ENCODE measurements around the gene GPR75. TPM values are rescaled to one million over a fixed set of nuclear protein-coding genes. Genes with fewer than 3 reads are reported as not detected.

The GPR75 gene
- total RNA-seq, 1 donor from 2014 or later = 2.8 TPM

Other genes starting within 250 kb of the GPR75 start
- 4.8 and 10.8 TPM in 2 replicates for gene CHAC2, start 92.2 kb downstream of the GPR75 start, total RNA-seq
- gene ASB3, start 73.0 kb downstream of the GPR75 start, total RNA-seq = 22.4 and 34.3 TPM in 2 replicates
- 97.9 and 109 TPM in 2 replicates for gene ERLEC1, start 72.9 kb downstream of the GPR75 start, total RNA-seq
- gene PSME4, start 111.0 kb upstream of the GPR75 start, total RNA-seq = 33.7 and 51.7 TPM in 2 replicates